Measurements from ENCODE around the gene CSNK1G1. TPM values are rescaled to one million over a fixed set of nuclear protein-coding genes. Genes with fewer than 3 reads are reported as not detected.
"Not testable (repeated sequence)": the region's sequence is repeated elsewhere in the genome, so short reads cannot be mapped to it uniquely, and the experiment has no call there.

CSNK1G1 gene
- total RNA-seq, 2 donors from 2014 or later = 9.3 to 11.8 TPM

DNA sequence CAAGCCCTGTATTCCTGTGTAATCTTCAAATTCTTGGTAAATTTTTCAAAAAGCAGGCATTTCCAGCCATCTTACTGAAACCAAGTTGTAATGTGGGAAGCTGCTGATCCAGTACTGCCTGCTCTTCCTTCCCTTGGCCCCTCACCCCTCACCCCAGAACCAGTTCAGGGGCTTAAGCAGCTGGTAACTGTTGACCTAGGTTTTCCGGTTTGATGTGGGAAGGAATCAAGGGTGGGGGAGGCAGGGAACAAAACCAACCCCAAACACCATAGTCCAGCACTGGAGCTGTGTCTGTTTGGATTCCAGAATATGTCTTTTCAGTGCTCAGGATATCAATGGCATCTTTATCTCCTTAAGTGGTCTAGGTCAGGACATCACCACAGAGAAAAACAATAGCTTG, 233.5 kb downstream of the CSNK1G1 start:
- Histone ChIP-seq H3K27ac (no peak overlapping the region), H3K9me3 (no peaks in the 10 kb centered on the region), H3K4me1 (ENCODE audit: control insufficient read depth in 1 of 2, low read depth in 2 of 2) (no peaks in the 10 kb centered on the region), H3K36me3 (peaks cover 59% of the 10 kb centered on the region), H3K27me3 (replicated peaks; ENCODE audit: insufficient read depth) (no peaks in the 10 kb centered on the region), H3K4me3 (no peak overlapping the region)
- DNase-seq (ENCODE audit: low spot score) (no peak), ATAC-seq (ENCODE audit: insufficient number of reproducible peaks, low FRiP score, low read depth) (no peak)
- TF ChIP-seq, protein P1, sequence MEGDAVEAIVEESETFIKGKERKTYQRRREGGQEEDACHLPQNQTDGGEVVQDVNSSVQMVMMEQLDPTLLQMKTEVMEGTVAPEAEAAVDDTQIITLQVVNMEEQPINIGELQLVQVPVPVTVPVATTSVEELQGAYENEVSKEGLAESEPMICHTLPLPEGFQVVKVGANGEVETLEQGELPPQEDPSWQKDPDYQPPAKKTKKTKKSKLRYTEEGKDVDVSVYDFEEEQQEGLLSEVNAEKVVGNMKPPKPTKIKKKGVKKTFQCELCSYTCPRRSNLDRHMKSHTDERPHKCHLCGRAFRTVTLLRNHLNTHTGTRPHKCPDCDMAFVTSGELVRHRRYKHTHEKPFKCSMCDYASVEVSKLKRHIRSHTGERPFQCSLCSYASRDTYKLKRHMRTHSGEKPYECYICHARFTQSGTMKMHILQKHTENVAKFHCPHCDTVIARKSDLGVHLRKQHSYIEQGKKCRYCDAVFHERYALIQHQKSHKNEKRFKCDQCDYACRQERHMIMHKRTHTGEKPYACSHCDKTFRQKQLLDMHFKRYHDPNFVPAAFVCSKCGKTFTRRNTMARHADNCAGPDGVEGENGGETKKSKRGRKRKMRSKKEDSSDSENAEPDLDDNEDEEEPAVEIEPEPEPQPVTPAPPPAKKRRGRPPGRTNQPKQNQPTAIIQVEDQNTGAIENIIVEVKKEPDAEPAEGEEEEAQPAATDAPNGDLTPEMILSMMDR (IDR thresholded peaks at IDR 0.05) = no peak

DNA sequence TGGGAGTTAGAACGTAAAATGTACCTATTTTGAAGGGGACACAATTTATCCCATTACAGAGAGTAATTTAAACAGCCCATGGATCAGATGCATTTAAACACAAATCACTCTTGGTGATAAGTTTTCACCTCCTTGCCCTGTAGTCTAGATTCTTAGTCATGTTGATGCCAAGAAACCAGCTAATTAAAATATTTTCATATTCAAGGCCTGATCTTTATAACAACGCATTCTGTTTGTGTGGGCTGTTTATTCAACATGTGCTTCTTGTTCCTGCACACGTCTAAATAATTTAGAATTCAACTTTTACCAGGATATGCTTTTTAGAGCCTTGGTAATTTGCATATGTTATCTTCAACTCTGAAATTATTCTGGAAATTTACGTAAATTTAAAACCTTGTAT, 234.4 kb downstream of the CSNK1G1 start:
- no peak for DNase-seq (ENCODE audit: low spot score)
- TF ChIP-seq, protein P1 (IDR thresholded peaks at IDR 0.05) = no peak
- Histone ChIP-seq H3K4me1 (ENCODE audit: control insufficient read depth in 1 of 2, low read depth in 2 of 2) (no peaks in the 10 kb centered on the region), H3K4me3 (no peak overlapping the region), H3K27me3 (replicated peaks; ENCODE audit: insufficient read depth) (no peaks in the 10 kb centered on the region), H3K36me3 (peaks cover 57% of the 10 kb centered on the region), H3K9me3 (no peaks in the 10 kb centered on the region), H3K27ac (no peak overlapping the region)
- no peak for ATAC-seq (ENCODE audit: insufficient number of reproducible peaks, low FRiP score, low read depth)

- DNase-seq (ENCODE audit: low spot score); H3K4me3 ChIP-seq; ATAC-seq (ENCODE audit: insufficient number of reproducible peaks, low FRiP score, low read depth); H3K4me1 ChIP-seq (ENCODE audit: control insufficient read depth in 1 of 2, low read depth in 2 of 2); H3K27me3 ChIP-seq (replicated peaks; ENCODE audit: insufficient read depth); H3K27ac ChIP-seq; H3K9me3 ChIP-seq: not testable (repeated sequence)
- H3K36me3 ChIP-seq = peaks cover 55% of the 10 kb centered on the region
Measured at GRCh38 chr15:64120322-64120721, 235.7 kb downstream of the CSNK1G1 start.

GRCh38 chr15:64117759-64118487, 238.1 kb downstream of the CSNK1G1 start:
- no peak for DNase-seq (ENCODE audit: low spot score)
- H3K27me3 ChIP-seq (replicated peaks; ENCODE audit: insufficient read depth) = no peaks in the 10 kb centered on the region
- no peak for ATAC-seq (ENCODE audit: insufficient number of reproducible peaks, low FRiP score, low read depth)
- no peak overlapping the region for H3K4me3 ChIP-seq
- no peak overlapping the region for H3K27ac ChIP-seq
- H3K9me3 ChIP-seq = no peaks in the 10 kb centered on the region
- TF ChIP-seq, protein P1 (IDR thresholded peaks at IDR 0.05) = no peak
- H3K36me3 ChIP-seq = peaks cover 60% of the 10 kb centered on the region
- no peaks in the 10 kb centered on the region for H3K4me1 ChIP-seq (ENCODE audit: control insufficient read depth in 1 of 2, low read depth in 2 of 2)

Other genes starting within 250 kb of the CSNK1G1 start
- under 1 TPM; 0.27 to 0.28 TPM for gene SNX22, start 204.4 kb downstream of the CSNK1G1 start, total RNA-seq
- 100 to 1,000 TPM; 288 to 331 TPM for gene PPIB, start 193.2 kb downstream of the CSNK1G1 start, total RNA-seq
- not detected for gene PCLAF, start 25.3 kb upstream of the CSNK1G1 start, total RNA-seq
- 10 to 100 TPM; 11.5 to 29.9 TPM for gene TRIP4, start 31.7 kb upstream of the CSNK1G1 start, total RNA-seq
- 10 to 100 TPM; 25.2 to 38.8 TPM for gene ZNF609, start 104.4 kb upstream of the CSNK1G1 start, total RNA-seq

Data from thoracic aorta (tissue), 2 donors.